ENCODE results near the gene SYT11.
A peak's percentile ranks its signal among the peaks of the same experiment; 100 is the strongest.

The SYT11 gene

DNA sequence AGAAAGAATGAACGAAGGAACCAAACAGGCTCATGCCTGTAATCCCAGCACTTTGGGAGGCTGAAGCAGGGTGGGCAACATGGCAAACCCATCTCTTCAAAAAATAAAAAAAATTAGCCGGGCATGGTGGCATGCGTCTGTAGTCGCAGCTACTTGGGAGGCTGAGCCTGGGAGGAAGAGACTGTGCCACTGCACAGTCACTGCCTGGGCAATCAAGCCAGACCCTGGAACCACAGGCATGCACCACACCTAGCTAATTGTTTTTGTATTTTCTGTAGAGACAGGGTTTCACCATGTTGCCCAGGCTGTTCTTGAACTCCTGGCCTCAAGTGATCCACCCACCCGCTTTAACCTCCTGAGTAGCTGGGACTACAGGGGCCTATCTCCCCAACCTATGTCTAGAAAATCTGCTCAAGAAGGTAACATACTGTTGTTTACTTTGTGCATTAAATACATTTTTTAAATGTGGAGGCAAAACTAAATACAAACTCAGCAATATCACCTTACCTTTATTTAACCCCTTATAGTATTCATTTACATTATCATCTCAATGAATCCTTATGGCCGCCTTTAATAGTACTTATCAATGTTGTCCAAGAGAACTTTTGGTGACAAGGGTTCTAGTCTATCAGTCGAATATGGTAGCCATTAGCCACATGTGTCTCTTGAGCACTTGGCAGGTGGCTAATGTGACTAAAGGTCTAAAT, 72.1 kb downstream of the SYT11 start:
- Histone ChIP-seq H3K4me3 (ENCODE audit: low read depth in 1 of 2, low read length in 2 of 2) (peak overlapping the region; percentile 26 to 31), H3K4me1 (ENCODE audit: control insufficient read depth in 1 of 2, insufficient read depth in 2 of 2, low read length in 2 of 2) (peaks cover 18 to 41% of the 10 kb centered on the region in 2 donors), H3K36me3 (ENCODE audit: control insufficient read depth in 1 of 2, insufficient read depth in 2 of 2, low read length in 2 of 2) (peaks cover 30% of the 10 kb centered on the region in 2 donors), H3K9me3 (ENCODE audit: control insufficient read depth in 1 of 2, low read length in 2 of 2) (no peaks in the 10 kb centered on the region), H3K27ac (ENCODE audit: low read length) (no peak overlapping the region), H3K27me3 (ENCODE audit: low read depth, low read length) (no peaks in the 10 kb centered on the region)

DNA sequence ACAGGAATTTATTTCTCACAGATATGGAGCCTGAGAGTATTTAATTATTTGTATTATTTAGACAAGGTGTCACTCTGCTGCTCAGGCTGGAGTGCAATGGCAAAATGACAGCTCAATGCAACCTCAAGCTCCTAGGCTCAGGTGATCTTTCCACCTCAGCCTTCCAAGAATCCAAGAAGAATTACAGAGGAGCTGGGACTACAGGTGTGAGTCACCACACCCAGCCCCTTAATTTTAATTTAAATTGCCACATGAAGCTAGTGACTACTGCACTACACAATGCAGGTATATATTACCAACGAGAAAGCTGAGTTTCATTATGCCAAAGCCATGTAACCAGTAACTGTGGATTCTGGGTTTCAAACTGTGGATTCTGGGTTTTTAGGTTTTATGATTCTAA, 72.7 kb downstream of the SYT11 start:
- H3K27ac ChIP-seq (ENCODE audit: low read length): no peak overlapping the region
- H3K36me3 ChIP-seq (ENCODE audit: control insufficient read depth in 1 of 2, insufficient read depth in 2 of 2, low read length in 2 of 2): peaks cover 24% of the 10 kb centered on the region in 2 donors
- H3K27me3 ChIP-seq (ENCODE audit: low read depth, low read length): no peaks in the 10 kb centered on the region
- peak overlapping the region in 1 of 2 donors; percentile 31 for H3K4me3 ChIP-seq (ENCODE audit: low read depth in 1 of 2, low read length in 2 of 2)
- peaks cover 18 to 41% of the 10 kb centered on the region in 2 donors for H3K4me1 ChIP-seq (ENCODE audit: control insufficient read depth in 1 of 2, insufficient read depth in 2 of 2, low read length in 2 of 2)
- H3K9me3 ChIP-seq (ENCODE audit: control insufficient read depth in 1 of 2, low read length in 2 of 2): no peaks in the 10 kb centered on the region

DNA sequence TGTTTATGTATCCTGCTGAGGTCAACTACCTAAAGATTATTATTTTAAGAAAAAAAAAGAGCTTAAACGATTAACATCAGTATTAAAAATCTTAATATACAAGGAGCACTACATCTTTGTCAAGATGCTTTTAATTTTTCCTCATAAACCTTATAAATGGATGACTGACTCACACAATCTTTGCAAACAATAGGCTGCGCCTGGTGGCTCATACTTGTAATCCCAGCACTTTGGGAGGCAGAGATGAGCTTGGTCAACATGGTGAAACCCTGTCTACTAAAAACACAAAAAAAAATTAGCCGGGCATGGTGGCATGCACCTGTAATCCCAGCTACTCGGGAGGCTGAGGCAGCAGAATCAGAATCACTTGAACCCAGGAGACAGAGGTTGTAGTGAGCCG, 73.1 kb downstream of the SYT11 start:
- Histone ChIP-seq H3K27ac (ENCODE audit: low read length) (no peak overlapping the region), H3K36me3 (ENCODE audit: control insufficient read depth in 1 of 2, insufficient read depth in 2 of 2, low read length in 2 of 2) (peaks cover 20 to 21% of the 10 kb centered on the region in 2 donors)

DNA sequence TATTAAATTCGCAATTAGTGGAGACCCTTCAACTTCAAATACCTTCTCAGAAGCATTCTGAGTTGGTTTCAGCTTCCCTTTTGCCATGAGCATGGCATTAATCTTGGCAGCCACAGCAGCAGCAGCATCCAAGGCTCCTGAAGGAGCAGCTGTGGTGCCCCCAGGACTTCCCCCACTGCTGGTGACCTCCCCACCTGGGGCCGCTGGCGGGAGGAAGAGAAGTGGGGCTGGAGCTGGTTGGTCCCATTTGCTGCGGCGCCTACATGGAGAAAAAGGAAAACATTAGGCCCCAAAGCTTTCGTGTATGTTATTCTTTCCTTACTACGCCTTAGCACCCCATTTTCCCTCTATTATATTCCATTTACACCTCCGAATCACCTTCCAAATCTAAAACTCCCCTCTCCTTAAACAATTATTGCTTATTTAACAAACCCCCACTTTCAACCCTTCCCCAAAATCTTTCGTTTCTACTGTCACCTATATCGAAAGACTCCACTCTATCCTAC, 74.3 kb downstream of the SYT11 start:
- peaks cover 18 to 20% of the 10 kb centered on the region in 2 donors for H3K36me3 ChIP-seq (ENCODE audit: control insufficient read depth in 1 of 2, insufficient read depth in 2 of 2, low read length in 2 of 2)
- H3K9me3 ChIP-seq (ENCODE audit: control insufficient read depth in 1 of 2, low read length in 2 of 2): no peaks in the 10 kb centered on the region
- peak overlapping the region; percentile 75 to 99 for H3K4me3 ChIP-seq (ENCODE audit: low read depth in 1 of 2, low read length in 2 of 2)
- H3K27me3 ChIP-seq (ENCODE audit: low read depth, low read length): no peaks in the 10 kb centered on the region
- H3K27ac ChIP-seq (ENCODE audit: low read length): peak overlapping the region; percentile 94
- H3K4me1 ChIP-seq (ENCODE audit: control insufficient read depth in 1 of 2, insufficient read depth in 2 of 2, low read length in 2 of 2): peaks cover 21 to 48% of the 10 kb centered on the region in 2 donors

More for the DNA sequence above, 73.1 kb downstream of the SYT11 start:
- Histone ChIP-seq H3K27me3 (ENCODE audit: low read depth, low read length) (no peaks in the 10 kb centered on the region), H3K4me1 (ENCODE audit: control insufficient read depth in 1 of 2, insufficient read depth in 2 of 2, low read length in 2 of 2) (peaks cover 18 to 41% of the 10 kb centered on the region in 2 donors), H3K9me3 (ENCODE audit: control insufficient read depth in 1 of 2, low read length in 2 of 2) (no peaks in the 10 kb centered on the region), H3K4me3 (ENCODE audit: low read depth in 1 of 2, low read length in 2 of 2) (no peak overlapping the region)

DNA sequence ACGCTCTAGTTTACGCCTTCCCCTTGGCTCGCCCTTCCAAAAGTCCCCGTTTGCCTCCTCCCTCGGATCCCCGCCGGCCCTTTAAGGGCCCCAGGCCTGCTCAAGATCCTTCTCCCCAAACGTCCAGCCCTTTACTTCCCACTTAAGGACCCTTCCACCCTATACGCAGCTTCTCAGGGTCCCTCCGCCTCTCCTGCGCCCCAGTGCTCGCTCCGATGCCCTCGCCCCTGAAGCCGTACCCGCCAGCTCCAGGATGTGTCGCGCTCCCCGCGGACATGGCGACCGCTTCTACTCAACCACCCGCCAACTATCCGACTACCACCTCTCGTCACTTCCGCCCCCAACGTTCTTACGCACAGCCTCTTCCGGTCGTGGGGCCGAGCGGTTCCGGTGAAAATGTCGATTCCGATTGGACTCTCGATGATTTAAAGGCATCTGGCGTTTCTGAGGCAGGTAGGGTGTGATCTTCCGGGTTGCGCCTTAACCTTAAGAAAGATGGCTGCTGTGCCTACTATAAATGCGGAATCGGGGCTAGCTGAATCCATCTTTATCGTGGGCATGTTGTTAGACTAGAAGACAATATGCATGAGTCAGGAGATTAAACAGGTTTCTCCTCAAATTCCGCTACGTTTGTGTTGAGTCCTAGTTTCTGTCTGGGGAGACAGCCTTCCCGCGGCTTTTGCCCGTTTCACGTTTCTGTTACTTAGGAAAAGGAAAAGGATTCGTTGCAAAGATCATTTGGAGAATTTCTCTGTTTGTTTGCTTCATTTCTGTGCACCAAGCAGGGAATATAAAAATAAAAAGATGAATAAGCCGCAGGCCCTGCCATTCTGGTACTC, 74.9 kb downstream of the SYT11 start, which contains the start of gene KHDC4:
KHDC4 (minus strand) TSS at position 317 of the 839 bp plus-strand sequence; CDS start at position 277, 40 bp downstream.
- H3K4me1 ChIP-seq (ENCODE audit: control insufficient read depth in 1 of 2, insufficient read depth in 2 of 2, low read length in 2 of 2): peaks cover 21 to 48% of the 10 kb centered on the region in 2 donors
- peak within 1 kb of the TSS; percentile 94 for H3K27ac ChIP-seq (ENCODE audit: low read length)
- H3K36me3 ChIP-seq (ENCODE audit: control insufficient read depth in 1 of 2, insufficient read depth in 2 of 2, low read length in 2 of 2): peaks cover 12 to 14% of the 10 kb centered on the region in 2 donors
- peak within 1 kb of the TSS; percentile 75 to 99 for H3K4me3 ChIP-seq (ENCODE audit: low read depth in 1 of 2, low read length in 2 of 2)
- H3K9me3 ChIP-seq (ENCODE audit: control insufficient read depth in 1 of 2, low read length in 2 of 2): no peaks in the 10 kb centered on the region
- no peaks in the 10 kb centered on the region for H3K27me3 ChIP-seq (ENCODE audit: low read depth, low read length)

Measured in muscle layer of duodenum (tissue), 2 donors.